ENCODE results near the gene PNN. TPM values are rescaled to one million over a fixed set of nuclear protein-coding genes. Genes with fewer than 3 reads are reported as not detected.

PNN gene
- total RNA-seq, 2 experiments from 2014 or later = 110 to 111 TPM

DNA sequence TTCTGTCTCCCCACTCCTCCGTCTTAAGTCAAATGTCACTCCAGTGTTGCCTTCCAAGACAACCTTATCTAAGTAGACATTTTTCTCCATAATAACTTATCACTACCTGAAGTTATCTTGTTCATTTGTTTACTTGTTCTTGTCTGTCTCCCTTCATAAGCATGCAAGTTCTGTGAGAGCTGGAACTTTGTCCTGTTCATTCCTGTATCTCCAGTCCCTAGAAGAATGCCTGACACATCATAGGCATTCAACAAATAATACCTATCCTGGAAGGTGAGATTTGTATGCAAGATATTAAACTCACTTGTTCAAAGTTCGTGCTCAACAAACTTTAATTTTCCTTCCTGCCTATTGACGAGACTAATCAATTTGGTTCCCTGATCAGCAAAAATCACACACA, 53.0 kb downstream of the PNN start:
- Histone ChIP-seq H3K4me1 (ENCODE audit: insufficient read depth, low read length) (peaks cover 24% of the 10 kb centered on the region), H3K27me3 (ENCODE audit: control insufficient read depth in 1 of 2, insufficient read depth in 2 of 2, low read length in 2 of 2) (no peaks in the 10 kb centered on the region), H3K27ac (ENCODE audit: low read depth in 1 of 2, low read length in 2 of 2) (peak overlapping the region; percentile 44 to 78), H3K4me3 (ENCODE audit: low read length) (no peak overlapping the region), H3K9me3 (ENCODE audit: control insufficient read depth in 1 of 2, insufficient read depth in 1 of 2, low read length in 2 of 2) (no peaks in the 10 kb centered on the region), H3K36me3 (ENCODE audit: insufficient read depth, low read length) (no peaks in the 10 kb centered on the region)
- H3K4me1 Mint-ChIP-seq (ENCODE audit: low read depth) = peaks cover 32% of the 10 kb centered on the region
- ChIA-PET CTCF (no interaction called here), POLR2A (interaction anchor here (0.7 kb wide), 1 partner anchor 56 kb away, joined by 4 read pairs; no protein-coding TSS in a partner anchor)
- no peaks in the 10 kb centered on the region for H3K27me3 Mint-ChIP-seq
- intact Hi-C loops (cut with DNase I, micrococcal nuclease) = loop anchor here (5.0 kb wide), 2 partner anchors 46 to 56 kb away; partner anchors contain the start of gene TRAPPC6B (in 1 of the 2)
- H3K27ac Mint-ChIP-seq = peak overlapping the region; percentile 57
- H3K4me3 Mint-ChIP-seq = no peak overlapping the region
- H3K36me3 Mint-ChIP-seq (ENCODE audit: low read depth) = no peaks in the 10 kb centered on the region
- no peaks in the 10 kb centered on the region for H3K9me3 Mint-ChIP-seq
- ATAC-seq (ENCODE audit: poor library complexity) (no peak), DNase-seq (no peak)
- TF ChIP-seq, protein P1, sequence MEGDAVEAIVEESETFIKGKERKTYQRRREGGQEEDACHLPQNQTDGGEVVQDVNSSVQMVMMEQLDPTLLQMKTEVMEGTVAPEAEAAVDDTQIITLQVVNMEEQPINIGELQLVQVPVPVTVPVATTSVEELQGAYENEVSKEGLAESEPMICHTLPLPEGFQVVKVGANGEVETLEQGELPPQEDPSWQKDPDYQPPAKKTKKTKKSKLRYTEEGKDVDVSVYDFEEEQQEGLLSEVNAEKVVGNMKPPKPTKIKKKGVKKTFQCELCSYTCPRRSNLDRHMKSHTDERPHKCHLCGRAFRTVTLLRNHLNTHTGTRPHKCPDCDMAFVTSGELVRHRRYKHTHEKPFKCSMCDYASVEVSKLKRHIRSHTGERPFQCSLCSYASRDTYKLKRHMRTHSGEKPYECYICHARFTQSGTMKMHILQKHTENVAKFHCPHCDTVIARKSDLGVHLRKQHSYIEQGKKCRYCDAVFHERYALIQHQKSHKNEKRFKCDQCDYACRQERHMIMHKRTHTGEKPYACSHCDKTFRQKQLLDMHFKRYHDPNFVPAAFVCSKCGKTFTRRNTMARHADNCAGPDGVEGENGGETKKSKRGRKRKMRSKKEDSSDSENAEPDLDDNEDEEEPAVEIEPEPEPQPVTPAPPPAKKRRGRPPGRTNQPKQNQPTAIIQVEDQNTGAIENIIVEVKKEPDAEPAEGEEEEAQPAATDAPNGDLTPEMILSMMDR (IDR thresholded peaks at IDR 0.05) = no peak

DNA sequence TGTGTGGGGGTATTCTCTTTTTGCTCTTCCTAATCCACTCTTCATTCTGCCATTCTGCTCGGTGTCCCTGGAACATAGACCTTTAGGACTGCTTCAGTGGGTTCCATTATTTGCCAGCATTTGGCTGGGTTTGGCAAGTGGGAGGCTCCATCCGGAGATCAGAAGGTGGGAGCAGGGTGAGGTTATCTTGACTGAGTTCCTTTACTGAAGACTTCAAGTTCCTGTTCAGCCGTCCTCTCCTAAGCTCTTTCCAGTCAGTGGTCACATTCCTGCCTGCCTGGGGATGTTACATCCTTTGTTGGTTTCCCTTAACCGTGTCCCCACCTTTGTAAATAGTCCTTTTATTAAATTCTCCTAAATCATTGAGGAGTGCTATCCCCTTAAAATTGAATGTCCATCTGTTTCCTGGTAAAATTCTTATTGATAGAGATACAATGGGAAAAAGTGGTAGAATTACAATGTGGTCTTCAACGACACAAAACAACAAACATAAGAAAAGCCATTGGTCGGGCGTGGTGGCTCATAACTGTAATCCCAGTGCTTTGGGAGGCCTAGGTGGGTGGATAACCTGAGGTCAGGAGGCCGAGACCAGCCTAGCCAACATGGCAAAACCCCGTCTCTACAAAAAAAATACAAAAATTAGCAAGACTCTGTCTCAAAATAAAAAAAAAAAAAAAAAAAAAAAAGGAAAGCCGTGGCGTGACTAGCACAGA, 53.6 kb downstream of the PNN start:
- Histone ChIP-seq H3K27ac (ENCODE audit: low read depth in 1 of 2, low read length in 2 of 2) (peak overlapping the region; percentile 44 to 78), H3K4me1 (ENCODE audit: insufficient read depth, low read length) (peaks cover 24% of the 10 kb centered on the region), H3K36me3 (ENCODE audit: insufficient read depth, low read length) (no peaks in the 10 kb centered on the region), H3K27me3 (ENCODE audit: control insufficient read depth in 1 of 2, insufficient read depth in 2 of 2, low read length in 2 of 2) (no peaks in the 10 kb centered on the region), H3K9me3 (ENCODE audit: control insufficient read depth in 1 of 2, insufficient read depth in 1 of 2, low read length in 2 of 2) (no peaks in the 10 kb centered on the region), H3K4me3 (ENCODE audit: low read length) (no peak overlapping the region)
- Mint-ChIP-seq H3K4me1 (ENCODE audit: low read depth) (peaks cover 35% of the 10 kb centered on the region), H3K36me3 (ENCODE audit: low read depth) (no peaks in the 10 kb centered on the region), H3K27ac (peak overlapping the region; percentile 57), H3K4me3 (no peak overlapping the region), H3K9me3 (no peaks in the 10 kb centered on the region), H3K27me3 (no peaks in the 10 kb centered on the region)
- intact Hi-C loops (cut with DNase I, micrococcal nuclease) = loop anchor here (1.0 to 5.0 kb wide), 3 partner anchors 38 to 56 kb away; partner anchors contain the start of gene TRAPPC6B (in 1 of the 2)
- POLR2A ChIA-PET = interaction anchor here (0.9 to 1.5 kb wide), 8 partner anchors 38 to 204 kb away, joined by 4 to 13 read pairs (median 6); partner anchors contain the start of genes FBXO33, GEMIN2, PNN and SEC23A
- no peak for DNase-seq
- ATAC-seq (ENCODE audit: poor library complexity) = no peak
- CTCF ChIA-PET = no interaction called here
- TF ChIP-seq, protein P1 (IDR thresholded peaks at IDR 0.05) = no peak

DNA sequence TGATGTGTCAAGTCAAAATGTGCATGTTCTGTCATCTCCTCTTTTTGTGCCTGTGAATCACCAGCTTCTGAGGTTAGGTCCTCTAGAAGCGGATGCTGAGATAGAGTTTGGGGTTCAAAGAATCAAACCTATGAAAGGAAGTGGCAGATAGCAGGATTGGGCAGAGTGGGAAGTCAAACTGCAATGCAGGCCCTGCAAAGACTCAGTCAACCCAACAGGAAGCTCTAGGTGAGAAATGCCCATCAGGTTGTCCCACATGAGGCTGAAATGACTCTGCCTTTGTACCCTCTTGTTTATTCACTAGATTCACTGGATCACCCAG, 54.1 kb downstream of the PNN start:
- peak; percentile 91 for ATAC-seq (ENCODE audit: poor library complexity)
- Histone ChIP-seq H3K4me1 (ENCODE audit: insufficient read depth, low read length) (peaks cover 24% of the 10 kb centered on the region), H3K27ac (ENCODE audit: low read depth in 1 of 2, low read length in 2 of 2) (peak overlapping the region; percentile 44 to 78), H3K27me3 (ENCODE audit: control insufficient read depth in 1 of 2, insufficient read depth in 2 of 2, low read length in 2 of 2) (no peaks in the 10 kb centered on the region), H3K9me3 (ENCODE audit: control insufficient read depth in 1 of 2, insufficient read depth in 1 of 2, low read length in 2 of 2) (no peaks in the 10 kb centered on the region), H3K36me3 (ENCODE audit: insufficient read depth, low read length) (no peaks in the 10 kb centered on the region), H3K4me3 (ENCODE audit: low read length) (no peak overlapping the region)
- peak in 12 of 14 experiments; percentile 7 to 90 (median 34) for DNase-seq
- TF ChIP-seq, protein P1 (IDR thresholded peaks at IDR 0.05) = no peak
- Mint-ChIP-seq H3K27ac (peak overlapping the region; percentile 57), H3K36me3 (ENCODE audit: low read depth) (no peaks in the 10 kb centered on the region), H3K4me1 (ENCODE audit: low read depth) (peaks cover 35% of the 10 kb centered on the region), H3K27me3 (no peaks in the 10 kb centered on the region), H3K4me3 (no peak overlapping the region), H3K9me3 (no peaks in the 10 kb centered on the region)
- ChIA-PET POLR2A (interaction anchor here (0.6 to 1.5 kb wide), 11 partner anchors 12 to 203 kb away, joined by 3 to 13 read pairs (median 5); partner anchors contain the start of genes FBXO33, GEMIN2, PNN and SEC23A), CTCF (no interaction called here)
- intact Hi-C loops (cut with DNase I, micrococcal nuclease) = loop anchor here (1.0 to 5.0 kb wide), 3 partner anchors 37 to 57 kb away; partner anchors contain the start of gene TRAPPC6B (in 1 of the 2)
